Measurements from ENCODE around the gene TFIP11.

TFIP11 gene

DNA sequence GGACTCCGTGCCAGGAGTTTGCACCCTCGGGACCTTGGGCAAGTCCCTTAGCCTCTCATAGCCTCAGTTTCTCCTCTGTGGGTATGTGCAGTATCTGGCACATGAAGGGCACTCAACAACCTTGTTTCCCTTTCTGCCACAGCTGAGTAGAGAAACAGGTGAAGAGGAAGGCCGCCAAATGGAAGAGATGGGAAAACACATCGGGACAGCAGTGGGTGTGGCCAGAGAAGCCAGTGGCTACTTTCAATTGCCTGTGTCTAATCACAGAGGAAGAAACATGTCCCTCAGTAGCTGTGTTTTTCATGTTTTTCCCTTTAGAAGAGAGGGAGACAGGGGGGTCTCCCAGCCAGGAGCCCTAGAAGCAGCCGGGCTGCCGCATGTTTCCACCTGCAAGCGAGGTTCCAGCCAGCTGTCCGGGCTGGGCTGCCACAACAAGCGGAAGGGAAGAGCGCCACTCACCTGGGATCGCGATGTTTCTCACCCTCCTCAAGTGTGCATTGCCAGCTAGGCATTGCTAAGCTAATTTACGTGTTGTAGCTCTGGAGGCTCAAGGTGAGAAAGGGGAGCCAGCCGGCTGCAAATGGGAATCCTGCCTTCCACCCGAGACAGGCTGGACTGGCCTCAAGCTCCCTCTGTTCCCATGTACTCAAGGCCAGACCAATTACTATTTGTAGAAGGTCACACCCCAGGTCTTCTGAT is 66.5 kb downstream of the TFIP11 start:
- no peak for DNase-seq

DNA sequence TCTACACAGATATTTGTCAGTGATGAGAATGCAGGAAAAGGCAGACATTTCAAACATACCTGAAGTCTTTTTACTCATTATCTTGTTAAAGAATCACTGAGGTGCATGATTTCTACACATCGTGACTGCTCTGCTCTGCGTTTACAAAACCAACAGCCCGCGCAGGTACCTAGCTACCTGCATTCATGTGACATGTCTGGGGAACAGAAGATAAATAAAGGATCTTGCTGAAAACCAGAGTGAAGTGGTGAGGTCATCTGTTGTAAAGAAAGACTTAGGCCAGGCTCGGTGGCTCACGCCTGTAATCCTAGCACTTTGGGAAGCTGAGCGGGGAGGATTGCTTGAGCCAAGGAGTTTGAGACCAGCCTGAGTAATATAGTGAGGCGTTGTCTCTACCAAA is 67.5 kb downstream of the TFIP11 start:
- no peak for DNase-seq

DNA sequence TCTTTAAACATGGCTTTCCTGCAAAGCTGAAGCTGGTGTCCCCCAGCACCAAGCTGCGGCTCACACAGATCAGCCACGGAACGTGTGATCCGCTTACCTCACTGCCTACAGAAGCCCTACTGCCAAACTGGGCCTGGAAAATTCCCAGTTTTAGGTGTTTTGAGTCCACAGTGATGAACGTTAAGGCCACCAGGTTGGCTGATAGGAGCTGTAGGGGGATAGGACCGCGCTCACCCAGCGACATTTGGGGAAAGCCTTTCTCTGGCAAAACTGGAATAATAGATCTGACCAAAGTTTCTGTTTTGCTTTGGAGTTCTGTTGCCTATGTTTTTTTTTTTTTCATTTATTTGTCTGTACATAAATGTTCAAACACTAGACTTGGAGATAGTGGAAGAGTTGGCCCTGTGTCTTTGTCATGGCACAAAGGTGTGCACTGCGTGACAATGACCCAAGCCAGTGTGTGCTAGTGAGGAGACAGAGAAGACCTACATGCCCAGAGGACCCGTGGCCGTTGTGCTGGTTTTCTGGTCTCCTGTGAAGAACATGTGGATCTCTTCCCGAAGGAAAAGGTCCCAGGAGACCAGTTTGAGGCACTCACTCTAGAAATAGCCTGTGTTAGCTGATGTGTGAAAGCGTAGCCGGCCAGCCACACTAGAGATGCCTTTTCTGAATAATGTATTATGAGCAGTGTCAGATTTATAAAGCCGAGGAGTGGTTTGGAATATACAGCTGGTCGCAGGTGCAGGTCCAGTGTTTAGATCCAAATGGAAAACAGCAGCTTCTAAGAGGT is 68.2 kb downstream of the TFIP11 start:
- DNase-seq, result no peak

DNA sequence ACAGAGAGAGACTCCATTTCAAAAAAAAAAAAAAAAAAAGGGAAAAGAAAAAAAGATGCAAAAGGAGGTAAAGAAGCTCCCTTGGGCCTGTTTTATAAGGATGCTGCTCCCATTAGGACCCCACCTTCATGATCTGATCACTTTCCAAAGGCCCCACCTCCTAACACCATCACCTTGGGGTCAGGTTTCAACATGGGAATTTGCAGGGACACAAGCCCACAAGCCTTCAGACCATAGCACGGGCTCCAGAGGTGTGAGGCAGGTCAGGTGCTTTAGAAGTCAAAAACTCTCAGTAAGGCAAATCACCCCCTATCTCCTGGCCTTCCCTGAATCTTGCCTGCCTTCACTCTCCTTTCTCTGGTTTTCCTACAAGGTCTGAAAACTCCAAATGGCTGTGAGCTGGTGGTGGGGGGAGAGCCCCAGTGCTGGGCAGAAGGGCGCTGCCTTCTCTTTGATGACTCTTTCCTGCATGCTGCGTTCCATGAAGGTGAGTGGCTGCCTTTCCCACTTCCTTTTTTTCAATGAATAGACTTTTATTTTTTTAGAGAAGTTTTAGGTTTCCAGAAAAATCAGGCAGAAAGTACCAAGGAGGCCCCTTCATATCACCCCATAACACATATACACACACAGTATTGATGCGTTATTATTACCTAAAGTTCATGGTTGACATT is 70.1 kb downstream of the TFIP11 start:
- DNase-seq, result no peak

Measured in effector CD4-positive, alpha-beta T cell (primary cell).